Skeletal muscle tissue (tissue), 4 donors: ENCODE data around the gene PDIA5. TPM values are rescaled to one million over a fixed set of nuclear protein-coding genes. Genes with fewer than 3 reads are reported as not detected.

Source experiments
- H3K27ac ChIP-seq: one replicate; pipeline ENCODE4 v1.7.0; 2013; ENCODE audit warnings: mild to moderate bottlenecking, low read depth, low read length, inconsistent platforms
- H3K27me3 ChIP-seq, 3 donors: one replicate each; pipeline ENCODE4 v1.7.0; 2013; ENCODE audit warnings: low read length in 3 of 3; ENCODE audit not compliant: control insufficient read depth in 3 of 3, insufficient read depth in 3 of 3
- H3K36me3 ChIP-seq, 3 donors: one replicate each; pipeline ENCODE4 v1.7.0; 2013; ENCODE audit warnings: low read length in 3 of 3; ENCODE audit not compliant: control insufficient read depth in 3 of 3, insufficient read depth in 3 of 3
- H3K4me1 ChIP-seq, 3 donors: one replicate each; pipeline ENCODE4 v1.7.0; 2013; ENCODE audit warnings: low read length in 3 of 3, mild to moderate bottlenecking in 3 of 3; ENCODE audit not compliant: control insufficient read depth in 3 of 3, insufficient read depth in 3 of 3
- H3K4me3 ChIP-seq, 3 donors: one replicate each; pipeline ENCODE4 v1.7.0; 2013; ENCODE audit warnings: low read length in 3 of 3
- H3K9ac ChIP-seq, 3 donors: one replicate each; pipeline ENCODE4 v1.7.0; 2013; ENCODE audit warnings: low read length in 3 of 3, mild to moderate bottlenecking in 3 of 3, moderate library complexity in 2 of 3, low read depth in 1 of 3
- H3K9me3 ChIP-seq, 3 donors: one replicate each; pipeline ENCODE4 v1.7.0; 2013; ENCODE audit warnings: low read length in 3 of 3; ENCODE audit not compliant: control insufficient read depth in 3 of 3
- total RNA-seq: library from RNA; depleted of rRNA; stranded (reverse); fragments of >200 nt; gene quantifications from one replicate; pipeline ENCODE4 v1.2.3, GENCODE V29; 2014
- donor health status: Osteomylitis.

The PDIA5 gene
- total RNA-seq, 1 donor from 2014 or later: 12.0 TPM

- peaks cover 0 to 3% (median 2%) of the 10 kb centered on the region in 3 donors for H3K27me3 ChIP-seq
- peaks cover 0 to 4% (median 3%) of the 10 kb centered on the region in 3 donors for H3K36me3 ChIP-seq
- peak overlapping the region in 2 of 3 donors; percentile 23 to 41 for H3K4me3 ChIP-seq
- H3K27ac ChIP-seq: no peak overlapping the region
- no peaks in the 10 kb centered on the region for H3K9me3 ChIP-seq
- peaks cover 31 to 54% (median 36%) of the 10 kb centered on the region in 3 donors for H3K4me1 ChIP-seq
- no peak overlapping the region for H3K9ac ChIP-seq
Measured at GRCh38 chr3:123096731-123097130, 29.9 kb downstream of the PDIA5 start.

DNA sequence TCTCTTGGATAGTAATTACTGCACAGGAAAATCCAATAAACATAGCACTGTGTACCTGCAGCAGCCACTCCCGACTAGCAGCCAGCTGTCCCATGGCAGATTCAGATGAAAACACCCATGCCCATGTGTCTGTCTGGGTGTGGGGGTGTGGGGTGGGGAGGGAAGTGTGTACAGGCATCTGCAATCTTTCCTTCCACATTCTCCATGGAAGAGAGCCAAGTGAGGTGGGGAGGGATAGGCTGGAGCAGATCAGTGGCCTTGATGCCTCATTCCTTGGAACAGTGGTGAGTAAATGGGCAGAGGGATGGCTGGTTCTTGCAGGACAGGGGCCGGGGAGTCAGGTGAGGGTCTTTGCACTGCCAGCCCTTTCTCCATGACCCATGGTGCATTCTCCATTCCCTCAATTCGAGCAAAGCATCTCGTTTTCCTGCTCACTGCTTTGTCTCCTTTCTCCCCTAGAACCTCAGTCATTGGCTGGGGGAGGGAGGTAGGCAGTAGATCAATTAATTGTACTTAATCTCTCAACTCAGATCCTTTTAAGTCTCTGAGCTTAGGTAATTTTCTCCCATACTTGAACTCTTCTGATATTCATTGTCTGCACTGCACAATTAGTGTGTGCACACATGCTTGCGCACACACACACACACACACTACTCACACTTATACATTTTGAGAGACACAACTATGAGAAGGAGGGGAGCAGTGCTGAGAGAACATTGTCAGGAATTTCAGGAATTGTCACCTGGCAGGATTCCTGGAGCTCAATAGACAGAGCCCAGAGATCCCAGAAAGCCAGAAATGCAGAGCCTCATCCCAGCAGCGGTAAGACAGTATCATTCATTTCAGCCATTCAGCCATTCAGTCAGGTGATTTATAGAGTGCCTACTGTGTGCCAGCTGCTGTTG lies 31.9 kb downstream of the PDIA5 start:
- no peak overlapping the region for H3K4me3 ChIP-seq
- no peaks in the 10 kb centered on the region for H3K9me3 ChIP-seq

GRCh38 chr3:123099331-123100192 lies 32.7 kb downstream of the PDIA5 start:
- no peak overlapping the region for H3K9ac ChIP-seq
- H3K36me3 ChIP-seq: peaks cover 0 to 10% (median 6%) of the 10 kb centered on the region in 3 donors
- peaks cover 0 to 3% (median 2%) of the 10 kb centered on the region in 3 donors for H3K27me3 ChIP-seq
- H3K4me1 ChIP-seq: peaks cover 21 to 39% (median 24%) of the 10 kb centered on the region in 3 donors
- no peaks in the 10 kb centered on the region for H3K9me3 ChIP-seq
- no peak overlapping the region for H3K4me3 ChIP-seq
- H3K27ac ChIP-seq: no peak overlapping the region

More for the DNA sequence above, 31.9 kb downstream of the PDIA5 start:
- Histone ChIP-seq H3K27ac (no peak overlapping the region), H3K27me3 (peaks cover 0 to 3% (median 2%) of the 10 kb centered on the region in 3 donors), H3K4me1 (peaks cover 28 to 47% (median 31%) of the 10 kb centered on the region in 3 donors), H3K36me3 (peaks cover 0 to 4% (median 3%) of the 10 kb centered on the region in 3 donors), H3K9ac (no peak overlapping the region)

- Histone ChIP-seq H3K36me3 (peaks cover 0 to 11% (median 7%) of the 10 kb centered on the region in 3 donors), H3K9me3 (no peaks in the 10 kb centered on the region), H3K27me3 (peaks cover 0 to 3% (median 2%) of the 10 kb centered on the region in 3 donors), H3K9ac (no peak overlapping the region), H3K27ac (no peak overlapping the region), H3K4me3 (no peak overlapping the region), H3K4me1 (peaks cover 17 to 32% (median 18%) of the 10 kb centered on the region in 3 donors)
Measured at GRCh38 chr3:123100193-123100776, 33.5 kb downstream of the PDIA5 start.

- Histone ChIP-seq H3K27ac (no peak overlapping the region), H3K4me3 (no peak overlapping the region), H3K36me3 (peaks cover 6 to 18% (median 11%) of the 10 kb centered on the region in 3 donors), H3K27me3 (peaks cover 0 to 3% (median 2%) of the 10 kb centered on the region in 3 donors), H3K9me3 (no peaks in the 10 kb centered on the region), H3K9ac (no peak overlapping the region), H3K4me1 (peaks cover 6 to 19% (median 9%) of the 10 kb centered on the region in 3 donors)
Measured at GRCh38 chr3:123102249-123102648, 35.4 kb downstream of the PDIA5 start.

DNA sequence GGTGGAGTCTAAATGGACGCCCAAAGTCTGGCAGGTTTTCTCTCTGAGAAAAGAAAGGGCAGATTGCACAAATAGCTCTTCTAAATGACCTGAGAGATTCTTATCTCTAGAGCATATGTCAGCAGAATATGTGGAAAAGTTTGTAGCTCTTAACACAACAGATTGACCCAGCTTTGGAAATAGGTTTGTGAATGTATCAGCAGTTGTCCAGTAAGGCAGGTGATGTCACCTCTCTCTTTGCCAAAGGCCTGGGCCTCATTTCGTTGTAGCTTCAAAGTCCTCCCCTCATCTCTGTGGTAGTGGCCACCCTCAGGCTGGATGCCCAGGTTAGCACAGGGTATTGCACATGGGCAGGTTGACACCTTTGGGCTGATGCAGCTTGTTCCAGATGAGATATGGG lies 36.0 kb downstream of the PDIA5 start:
- H3K4me3 ChIP-seq: no peak overlapping the region
- H3K27me3 ChIP-seq: peaks cover 0 to 3% (median 2%) of the 10 kb centered on the region in 3 donors
- H3K4me1 ChIP-seq: peaks cover 2 to 13% (median 5%) of the 10 kb centered on the region in 3 donors
- H3K36me3 ChIP-seq: peaks cover 6 to 21% (median 11%) of the 10 kb centered on the region in 3 donors
- no peaks in the 10 kb centered on the region for H3K9me3 ChIP-seq
- H3K27ac ChIP-seq: no peak overlapping the region
- no peak overlapping the region for H3K9ac ChIP-seq

DNA sequence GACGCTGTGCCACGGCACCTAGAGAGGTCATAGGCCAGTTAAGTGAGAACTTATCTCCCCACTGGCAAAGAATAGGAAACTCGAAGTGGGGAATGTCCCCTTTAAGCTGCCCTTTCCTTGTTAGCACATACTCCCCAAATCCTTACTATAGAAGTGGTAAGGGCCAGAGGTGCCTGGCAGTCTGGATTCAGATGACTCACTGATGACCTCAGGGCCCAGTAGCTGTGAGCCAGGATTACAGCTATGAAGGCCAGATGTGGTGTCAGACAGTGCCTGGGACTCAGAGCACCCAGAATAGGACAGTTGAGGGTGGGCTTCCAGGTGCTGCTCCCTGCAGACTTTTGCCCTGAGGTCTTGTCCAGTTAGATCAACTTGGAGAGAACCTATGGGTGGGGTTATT lies 37.7 kb downstream of the PDIA5 start:
- Histone ChIP-seq H3K4me3 (no peak overlapping the region), H3K36me3 (peaks cover 6 to 23% (median 11%) of the 10 kb centered on the region in 3 donors), H3K27me3 (peaks cover 0 to 3% (median 2%) of the 10 kb centered on the region in 3 donors), H3K27ac (no peak overlapping the region), H3K9ac (no peak overlapping the region), H3K4me1 (peaks cover 0 to under 1% (median 0%) of the 10 kb centered on the region in 3 donors), H3K9me3 (no peaks in the 10 kb centered on the region)

DNA sequence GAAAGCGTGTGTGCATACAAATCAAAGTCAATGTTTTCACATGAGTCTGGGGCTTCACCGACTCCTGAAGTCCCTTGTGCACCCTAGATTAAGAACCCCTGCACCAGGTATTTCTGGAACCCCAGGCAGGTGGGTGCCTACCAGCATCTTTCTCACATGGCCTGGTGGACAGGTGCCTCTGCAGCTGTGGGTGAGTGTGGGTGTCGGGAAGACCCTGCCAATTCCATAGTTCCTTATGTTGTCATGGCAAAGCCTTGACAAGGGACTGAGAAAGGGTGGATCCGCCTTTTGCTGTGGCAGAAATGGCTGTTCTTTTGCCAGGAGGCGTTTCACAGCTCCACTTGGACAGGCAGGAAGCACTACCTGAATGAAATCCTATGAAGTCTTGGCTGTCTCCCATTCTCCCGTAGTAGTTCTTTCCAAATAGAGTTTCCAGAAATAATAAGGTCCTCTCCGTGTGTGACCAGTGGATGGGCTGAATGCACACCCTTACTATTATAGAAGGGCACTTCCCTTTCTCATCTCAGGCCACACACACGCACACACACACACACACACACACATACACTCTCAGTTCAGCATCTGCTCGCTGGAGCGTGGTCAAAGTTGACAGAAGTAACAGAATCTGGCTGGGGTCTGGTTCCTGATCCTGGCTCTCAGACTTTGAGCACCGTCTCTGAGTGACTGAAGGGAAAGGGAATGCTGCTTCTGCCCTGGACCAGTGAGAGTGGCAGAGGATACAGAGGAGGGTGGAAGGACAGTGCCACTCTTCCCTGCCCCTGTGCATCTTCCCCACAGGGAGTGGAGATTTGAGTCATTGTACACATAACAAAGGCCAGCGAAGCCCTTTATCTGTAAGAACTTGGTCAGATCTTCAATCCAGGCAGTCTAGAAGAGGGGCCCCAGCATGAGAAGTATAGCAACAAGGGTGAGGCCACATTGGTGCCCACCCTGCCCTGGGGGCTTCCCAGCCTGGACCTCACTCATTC lies 38.7 kb downstream of the PDIA5 start:
- no peaks in the 10 kb centered on the region for H3K9me3 ChIP-seq
- no peak overlapping the region for H3K27ac ChIP-seq
- no peak overlapping the region for H3K4me3 ChIP-seq
- H3K27me3 ChIP-seq: peaks cover 0 to under 1% (median 0%) of the 10 kb centered on the region in 3 donors
- peaks cover 6 to 23% (median 11%) of the 10 kb centered on the region in 3 donors for H3K36me3 ChIP-seq
- H3K9ac ChIP-seq: no peak overlapping the region
- no peaks in the 10 kb centered on the region for H3K4me1 ChIP-seq
